HG03097 (cell line): ENCODE measurements around the gene UMPS.
"Not testable (repeated sequence)": the region's sequence is repeated elsewhere in the genome, so short reads cannot be mapped to it uniquely, and the experiment has no call there.

ENCODE experiments used
- ATAC-seq: cut with Tn5 transposase; IDR thresholded peaks from one replicate; pipeline ENCODE4 v1.9.1; 2021; ENCODE audit not compliant: unreplicated experiment, low FRiP score

The UMPS gene

DNA sequence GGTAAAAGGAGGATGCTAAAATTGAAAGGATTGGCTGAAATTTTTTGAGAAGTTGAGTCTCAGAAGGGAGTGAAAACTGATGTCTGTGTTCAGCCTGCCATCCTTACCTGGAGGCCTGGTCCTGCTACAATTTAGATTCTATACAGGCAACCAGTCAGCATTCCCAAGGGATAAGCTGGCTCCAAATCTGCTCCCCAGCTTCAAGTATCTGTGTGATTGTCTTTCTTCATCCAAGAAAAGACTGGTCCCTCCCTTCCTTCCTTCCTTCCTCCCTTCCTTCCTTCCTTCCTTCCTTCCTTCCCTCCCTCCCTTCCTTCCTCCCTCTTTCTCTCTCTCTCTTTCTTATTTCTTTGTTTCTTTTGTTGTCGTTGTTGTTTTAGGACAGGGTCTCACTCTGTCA lies 24.7 kb upstream of the UMPS start:
- ATAC-seq, result no peak

DNA sequence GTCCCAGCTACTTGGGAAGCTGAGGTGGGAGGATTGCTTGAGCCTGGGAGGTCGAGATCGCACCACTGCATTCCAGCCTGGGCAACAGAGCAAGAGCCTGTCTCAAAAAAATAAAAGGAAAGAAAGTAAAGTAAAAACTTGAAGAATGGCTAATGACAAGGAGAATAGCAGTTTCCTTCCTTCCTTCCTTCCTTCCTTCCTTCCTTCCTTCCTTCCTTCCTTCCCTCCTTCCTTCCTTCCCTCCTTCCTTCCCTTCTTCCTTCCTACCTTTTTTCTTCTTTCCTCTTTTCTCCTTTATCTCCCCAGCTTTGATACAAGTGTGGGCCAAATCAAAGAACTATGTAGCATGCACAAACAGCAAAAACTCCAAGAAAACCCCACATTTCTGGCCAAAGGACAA lies 23.0 kb upstream of the UMPS start:
- not testable (repeated sequence) for ATAC-seq

DNA sequence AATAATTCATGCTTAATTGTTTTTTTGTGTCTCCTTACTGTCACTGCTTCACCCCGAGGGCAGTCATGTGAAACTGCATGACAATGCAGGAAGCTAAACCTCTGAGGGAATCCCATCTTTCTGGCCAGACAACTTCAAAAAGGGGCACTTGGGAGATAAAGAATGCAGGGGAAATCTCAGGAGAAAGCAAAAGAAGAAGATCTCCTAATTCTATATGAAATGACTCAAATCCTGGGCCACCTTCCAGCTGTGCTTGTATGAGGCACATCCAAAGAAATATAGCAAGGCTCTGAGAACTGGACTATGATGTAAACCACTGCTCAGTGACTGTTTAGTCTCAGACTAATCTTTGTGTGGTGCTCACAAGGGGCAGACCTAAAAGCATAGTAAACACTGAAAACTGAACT lies 22.6 kb upstream of the UMPS start:
- no peak for ATAC-seq

DNA sequence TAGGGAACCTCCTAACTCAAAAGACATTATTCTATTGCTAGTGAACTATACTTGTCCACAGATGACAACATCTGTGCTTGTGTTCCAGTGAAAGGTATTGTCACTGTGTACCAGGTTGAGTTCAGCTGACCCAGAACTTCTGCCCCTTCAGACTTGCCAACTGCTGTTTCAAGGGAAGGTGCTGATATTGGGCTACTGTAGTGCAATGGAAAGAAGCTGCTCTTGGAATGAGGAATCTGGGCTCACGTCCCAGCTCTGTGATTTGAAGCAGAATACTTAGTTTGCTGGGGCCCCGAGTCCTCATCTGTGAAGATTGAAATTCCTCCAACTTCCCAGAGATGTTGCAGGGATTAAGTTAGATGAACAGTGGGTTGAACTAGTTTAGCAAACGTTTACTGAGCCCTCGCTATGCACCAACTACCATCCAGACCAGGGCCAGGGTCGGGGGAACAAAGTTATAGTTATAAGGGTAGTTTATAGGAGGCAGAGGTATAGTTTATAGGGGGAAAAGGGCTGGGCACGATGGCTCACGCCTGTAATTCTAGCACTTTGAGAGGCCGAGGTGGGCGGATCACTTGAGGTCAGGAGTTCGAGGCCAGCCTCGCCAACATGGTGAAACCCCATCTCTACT lies 15.9 kb upstream of the UMPS start:
- no peak for ATAC-seq

DNA sequence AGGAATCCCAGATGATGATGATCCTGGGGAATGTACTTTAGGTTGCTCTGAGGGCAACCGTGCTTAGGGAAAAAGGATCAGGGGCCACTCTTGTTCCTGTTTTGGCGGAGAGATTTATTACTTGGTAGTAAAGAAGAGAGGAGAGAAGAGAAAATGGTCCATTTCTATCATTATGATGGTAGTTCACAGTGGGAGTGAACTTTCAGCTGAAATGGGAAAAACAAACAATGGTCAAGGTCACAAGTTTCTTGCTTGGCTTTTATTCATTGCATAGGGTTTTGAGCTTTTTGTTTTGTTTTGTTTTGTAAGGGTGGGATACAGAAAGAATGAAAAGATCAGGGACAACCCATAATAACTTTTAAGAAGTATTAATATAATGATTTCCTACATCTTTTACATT lies 7.7 kb upstream of the UMPS start:
- ATAC-seq, result no peak

DNA sequence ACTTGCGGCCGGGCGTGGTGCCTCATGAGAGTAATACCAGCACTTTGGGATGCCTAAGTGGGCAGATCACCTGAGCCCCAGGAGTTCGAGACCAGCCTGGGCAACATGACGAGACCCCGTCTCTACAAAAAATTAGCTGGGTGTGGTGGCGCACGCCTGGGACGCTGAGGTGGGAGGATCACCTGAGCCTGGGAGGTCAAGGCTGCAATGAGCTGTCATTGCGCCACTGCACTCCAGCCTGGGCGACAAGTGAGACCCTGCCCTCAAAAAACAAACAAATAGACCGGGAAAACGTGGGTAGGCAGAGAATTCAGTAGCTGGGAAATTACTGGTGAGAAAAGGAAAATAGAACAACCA lies 667 bp downstream of the UMPS start:
- ATAC-seq, result no peak

DNA sequence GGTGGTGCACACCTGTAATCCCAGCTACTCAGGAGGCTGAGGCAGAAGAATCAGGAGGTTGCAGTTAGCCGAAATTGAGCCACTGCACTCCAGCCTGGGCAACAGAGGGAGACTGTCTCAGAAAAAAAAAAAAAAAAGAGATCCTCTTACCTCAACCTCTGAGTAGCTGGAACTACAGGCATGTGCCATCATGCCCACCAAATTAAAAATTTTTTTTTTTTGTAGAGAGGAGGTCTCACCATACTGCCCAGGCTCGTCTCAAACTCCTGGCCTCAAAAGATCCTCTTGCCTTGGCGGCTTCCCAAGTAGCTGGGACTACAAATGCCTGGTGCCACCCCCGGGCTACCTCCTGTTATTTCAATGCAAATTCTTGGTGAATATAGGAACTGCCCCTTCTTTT lies 1.5 kb downstream of the UMPS start:
- ATAC-seq, result no peak

DNA sequence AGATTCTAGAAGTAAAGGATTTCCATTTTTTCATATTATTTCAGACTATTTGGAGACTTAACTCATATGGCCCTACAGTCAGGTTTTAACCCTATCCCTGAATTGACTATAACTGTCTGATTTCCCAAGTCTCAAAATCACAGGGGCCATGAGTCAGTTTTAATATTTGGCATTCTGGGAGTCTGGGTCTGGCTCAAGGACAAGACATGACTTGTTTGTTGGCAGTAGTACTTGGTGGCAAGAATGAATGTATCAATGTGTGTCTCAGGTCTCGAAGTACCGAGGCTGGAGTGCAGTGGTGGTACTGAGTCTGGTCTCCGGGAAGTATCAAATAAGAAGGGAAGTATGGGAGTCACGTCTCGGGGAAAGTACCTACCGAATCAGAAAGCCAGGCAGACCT lies 10.8 kb downstream of the UMPS start:
- ATAC-seq, result no peak

DNA sequence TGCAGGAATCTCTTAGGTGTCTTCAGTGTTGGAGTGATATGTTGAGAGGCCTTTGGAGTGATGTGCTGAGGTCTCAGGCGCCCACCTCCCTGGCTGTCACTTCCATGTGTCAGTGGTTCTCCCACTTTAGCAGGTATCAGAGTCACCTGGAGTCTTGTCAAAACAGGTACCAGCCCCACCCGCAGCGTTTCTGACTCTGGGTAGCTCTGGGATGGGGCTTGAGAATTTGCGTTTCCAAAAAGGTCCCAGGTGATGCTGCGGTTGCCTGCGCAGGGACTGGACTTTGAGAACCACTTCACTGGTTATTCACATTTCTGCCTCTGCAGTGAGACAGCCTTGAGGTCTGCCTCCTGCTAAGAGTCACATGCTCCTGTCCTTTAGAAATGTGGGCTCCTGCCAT lies 15.5 kb downstream of the UMPS start:
- ATAC-seq, result no peak

DNA sequence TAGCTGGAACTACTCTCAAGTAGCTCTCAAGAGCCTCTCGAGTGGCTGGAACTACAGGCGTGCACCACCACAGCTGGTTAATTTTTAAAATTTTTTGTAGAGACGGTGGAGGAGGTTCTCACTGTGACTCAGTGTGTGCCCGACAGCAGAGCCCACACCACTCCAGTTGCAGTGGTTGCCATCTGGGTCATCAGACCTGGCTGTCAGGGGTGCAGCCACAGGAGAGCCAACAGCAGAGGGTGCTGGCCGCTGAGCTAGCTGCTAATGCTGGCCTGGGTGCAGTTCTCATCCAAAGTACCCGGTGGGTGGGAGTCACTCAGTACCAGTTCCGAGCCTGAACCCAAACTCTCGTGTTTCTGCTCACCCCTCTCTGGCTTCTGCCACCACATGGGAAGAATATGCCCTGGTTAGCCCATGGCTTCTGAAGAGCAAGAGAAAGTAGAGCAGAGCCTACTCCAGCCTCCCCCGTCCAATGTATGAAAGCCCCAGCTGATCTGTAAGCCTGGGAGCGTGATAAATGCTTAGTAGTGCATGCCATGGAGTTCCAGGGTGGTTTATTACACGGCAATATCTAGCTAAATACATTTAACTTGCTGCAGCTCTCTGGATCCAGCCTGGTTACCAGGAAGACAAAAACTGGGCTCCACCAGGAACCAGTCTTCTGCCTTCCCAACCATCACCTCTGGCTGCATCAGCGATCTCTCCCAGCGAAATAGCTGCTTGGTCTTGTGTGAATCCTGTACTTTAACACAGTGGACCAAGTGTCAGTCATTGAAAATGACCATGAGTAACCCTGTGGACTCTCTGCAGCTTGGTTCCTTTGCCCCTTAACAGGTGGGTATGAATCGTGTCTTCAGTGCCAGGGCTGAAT lies 17.1 kb downstream of the UMPS start:
- no peak for ATAC-seq

DNA sequence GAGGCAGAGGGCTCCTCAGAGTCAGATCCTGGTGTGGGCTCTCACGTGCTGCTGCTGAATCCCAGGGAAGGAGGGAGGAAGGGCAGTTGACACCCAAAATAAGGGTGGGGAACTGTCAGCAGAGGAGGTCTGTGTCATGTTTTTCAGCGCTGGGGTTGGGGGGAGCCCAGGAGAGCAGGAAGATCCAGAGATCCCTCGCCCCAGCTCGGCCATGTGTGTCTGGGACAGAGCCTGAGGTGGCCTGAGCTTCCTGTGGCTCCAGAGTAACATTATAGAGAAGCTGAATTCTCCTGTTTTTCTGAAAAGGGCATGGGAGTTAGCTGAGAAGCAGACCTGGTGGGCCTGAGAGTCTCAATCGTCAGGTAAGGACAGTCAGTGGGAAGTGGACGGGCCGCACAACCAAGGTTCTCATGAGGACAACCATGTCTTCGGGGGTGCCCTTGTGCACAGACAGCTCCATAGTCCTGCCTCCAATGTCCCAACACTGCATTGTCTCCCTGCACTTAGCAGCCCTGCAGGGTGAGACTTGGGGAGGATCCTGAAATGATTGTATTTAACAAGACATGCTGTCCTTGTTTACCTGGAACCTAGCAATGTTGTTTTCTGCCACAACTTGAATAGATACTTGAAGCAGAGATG lies 18.4 kb downstream of the UMPS start:
- no peak for ATAC-seq

DNA sequence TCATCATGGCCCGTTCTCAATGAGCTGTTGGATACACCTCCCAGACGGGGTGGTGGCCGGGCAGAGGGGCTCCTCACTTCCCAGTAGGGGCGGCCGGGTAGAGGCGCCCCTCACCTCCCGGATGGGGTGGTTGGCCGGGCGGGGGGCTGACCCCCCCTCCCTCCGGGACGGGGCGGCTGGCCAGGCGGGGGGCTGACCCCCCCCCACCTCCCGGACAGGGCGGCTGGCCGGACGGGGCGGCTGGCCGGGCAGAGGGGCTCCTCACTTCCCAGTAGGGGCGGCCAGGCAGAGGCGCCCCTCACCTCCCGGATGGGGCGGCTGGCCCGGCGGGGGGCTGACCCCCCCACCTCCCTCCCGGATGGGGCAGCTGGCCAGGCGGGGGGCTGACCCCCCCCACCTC lies 19.6 kb downstream of the UMPS start:
- not testable (repeated sequence) for ATAC-seq

DNA sequence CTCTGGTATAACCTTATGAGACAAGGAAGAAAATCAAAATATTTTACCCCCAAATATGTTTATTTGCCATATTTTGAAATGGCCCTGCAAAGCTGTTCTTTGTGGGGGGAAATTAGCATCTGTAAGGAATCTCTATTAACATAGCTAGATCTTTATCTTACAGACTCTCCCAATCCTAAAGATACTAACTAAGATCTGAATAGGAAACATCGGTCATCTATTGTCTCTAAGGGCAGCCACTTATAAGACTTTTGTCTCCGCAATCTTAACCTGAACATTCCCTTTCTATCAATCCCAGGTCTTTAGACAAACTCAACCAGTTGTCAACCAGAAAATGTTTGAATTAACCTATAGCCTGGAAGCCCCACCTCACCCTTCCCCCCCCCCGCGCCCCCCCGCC lies 21.2 kb downstream of the UMPS start:
- no peak for ATAC-seq

DNA sequence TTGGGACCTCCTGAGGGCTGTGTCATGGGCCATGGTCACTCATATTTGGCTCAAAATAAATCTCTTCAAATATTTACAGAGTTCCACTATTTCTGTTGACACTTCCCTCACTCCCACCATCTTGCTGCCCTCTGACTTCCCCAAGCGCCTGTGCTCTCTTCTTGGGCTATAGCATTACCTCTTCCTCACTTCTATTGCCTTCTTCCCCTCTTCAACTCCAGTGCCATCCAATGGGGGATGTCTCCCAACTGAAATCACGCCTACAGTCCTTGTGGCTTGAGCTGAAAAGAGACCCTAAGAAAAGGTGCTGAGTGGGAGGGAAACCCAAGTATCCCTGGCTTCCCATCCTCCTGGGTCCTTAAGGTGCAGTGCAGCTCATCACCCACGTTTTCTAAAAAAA lies 21.8 kb downstream of the UMPS start:
- ATAC-seq, result no peak

DNA sequence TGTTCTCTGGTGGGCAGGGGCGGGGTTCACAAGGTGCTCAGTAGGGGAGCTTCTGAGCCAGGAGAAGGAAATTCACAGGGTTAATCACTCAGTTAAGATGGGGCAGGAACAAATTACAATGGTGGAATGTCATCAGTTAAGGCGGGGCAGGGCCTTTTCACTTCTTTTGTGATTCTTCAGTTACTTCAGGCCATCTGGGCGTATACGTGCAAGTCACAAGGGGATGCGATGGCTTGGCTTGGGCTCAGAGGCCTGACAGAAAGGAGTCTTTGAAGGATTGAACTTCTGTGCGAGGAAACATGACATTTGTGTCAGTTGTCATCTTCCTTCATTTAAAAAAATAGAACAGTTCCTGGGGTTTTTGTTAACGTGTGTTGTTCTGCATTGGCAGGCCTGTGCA lies 27.7 kb downstream of the UMPS start:
- ATAC-seq, result not testable (repeated sequence)

DNA sequence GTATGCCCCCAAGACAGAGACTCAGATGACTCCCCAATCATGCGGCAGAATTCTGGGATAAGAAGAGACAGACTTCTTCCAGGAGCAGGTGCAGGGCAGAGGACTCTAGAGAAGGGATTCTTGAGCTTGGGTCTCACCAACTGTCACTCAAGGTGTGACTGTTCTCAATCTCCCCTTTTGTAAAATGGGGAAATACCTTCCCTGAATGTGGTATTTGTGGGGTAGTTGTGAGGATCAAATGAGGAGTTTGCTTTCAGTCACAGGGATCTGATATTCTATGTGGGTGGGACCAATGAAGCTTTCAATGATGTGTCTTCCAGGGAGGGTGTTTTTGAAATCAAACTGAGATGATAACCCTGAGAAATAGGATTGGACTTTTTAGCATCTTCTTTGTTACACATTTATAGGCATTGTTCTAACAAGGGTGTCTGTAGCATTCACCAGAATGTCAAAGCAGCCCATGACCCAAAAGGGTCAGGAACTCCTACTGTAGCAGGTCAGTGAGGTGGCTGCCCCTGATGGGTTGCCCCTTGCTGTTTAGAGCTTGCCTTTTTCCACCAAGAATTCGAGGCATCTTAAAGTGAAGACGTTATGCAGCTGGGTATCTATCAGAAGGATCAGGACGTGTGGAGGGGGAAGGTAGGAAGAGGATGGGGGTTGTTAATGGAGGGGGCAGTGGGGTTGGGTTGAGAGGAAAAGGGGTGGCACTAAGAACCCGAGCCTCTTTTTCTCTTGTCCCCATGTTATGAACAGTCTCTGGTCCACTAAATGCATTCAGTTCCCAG lies 28.8 kb downstream of the UMPS start:
- ATAC-seq, result no peak

DNA sequence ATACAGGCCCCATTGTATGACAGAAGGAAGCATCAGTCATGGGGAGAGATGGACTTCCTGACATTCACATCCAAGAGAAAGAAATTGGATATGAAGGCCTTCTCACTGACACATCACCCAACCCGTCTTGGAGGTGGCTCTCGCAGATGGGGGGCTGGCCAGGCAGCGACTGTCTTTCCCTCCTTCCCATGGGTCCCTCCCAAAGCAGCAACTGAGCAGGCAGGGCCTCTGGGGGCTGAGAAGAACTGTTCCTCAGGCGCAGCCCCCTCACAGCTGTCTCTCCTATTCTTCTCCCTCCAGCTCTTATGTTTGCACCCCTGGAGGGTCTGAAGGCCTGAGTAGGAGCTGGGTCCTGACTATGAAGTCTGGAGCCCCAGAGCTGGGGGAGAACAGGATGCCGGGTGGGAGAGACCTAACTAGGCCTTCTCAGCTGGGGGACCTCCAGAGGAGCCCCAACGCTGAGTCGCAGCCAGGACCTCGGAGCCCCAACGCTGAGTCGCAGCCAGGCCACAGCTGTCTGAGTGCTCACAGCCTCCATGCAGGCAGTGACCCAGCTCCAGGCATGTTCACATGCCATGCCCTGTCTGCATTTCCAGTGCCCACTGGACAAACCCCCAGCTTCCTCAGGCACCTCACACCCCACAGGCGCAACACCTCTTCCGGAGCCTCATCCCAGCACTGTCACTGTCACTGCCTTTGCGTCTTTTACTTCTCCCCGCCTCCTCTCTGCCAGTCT lies 29.6 kb downstream of the UMPS start:
- ATAC-seq, result no peak

DNA sequence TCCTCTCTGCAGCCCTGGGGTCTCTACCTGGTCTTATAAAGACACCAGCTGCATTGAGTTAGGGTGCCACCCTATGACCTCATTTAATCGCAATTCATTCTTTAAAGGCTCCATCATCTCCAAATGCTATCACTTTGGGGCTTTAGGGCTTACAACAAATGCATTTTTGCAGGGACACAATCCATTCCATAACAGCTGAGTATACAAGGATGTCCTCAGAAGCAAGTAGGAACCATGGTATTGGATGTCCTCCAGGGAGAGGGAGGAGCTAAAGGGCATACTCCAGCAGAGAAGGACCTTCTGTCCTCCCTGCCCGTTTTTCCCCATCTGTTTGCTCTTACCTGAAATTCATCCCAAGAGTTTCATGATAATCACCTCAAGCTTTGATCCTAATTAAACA lies 30.3 kb downstream of the UMPS start:
- no peak for ATAC-seq

DNA sequence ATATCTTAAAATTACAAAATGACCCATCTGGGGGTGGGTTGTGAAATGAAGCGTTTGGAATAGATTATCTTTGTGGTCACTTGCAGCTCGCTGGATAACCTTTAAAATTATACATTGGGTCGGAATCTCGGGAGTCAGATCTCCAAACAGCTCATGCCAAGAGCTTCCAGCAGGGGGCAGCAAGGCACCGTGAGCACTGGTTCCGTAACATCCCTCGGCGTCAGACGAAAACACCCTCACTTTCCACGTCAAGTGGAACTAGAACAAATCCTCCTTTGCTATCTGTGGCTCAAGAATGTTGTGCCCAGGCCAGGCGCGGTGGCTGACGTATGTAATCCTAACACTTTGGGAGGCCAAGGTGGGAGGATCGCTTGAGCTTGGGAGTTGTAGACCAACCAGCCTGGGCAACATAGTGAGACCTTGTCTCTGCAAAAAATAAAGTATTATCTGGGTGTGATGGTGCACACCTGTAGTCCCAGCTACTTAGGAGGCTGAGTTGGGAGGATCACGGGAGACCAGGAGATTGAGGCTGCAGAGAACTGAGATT lies 31.1 kb downstream of the UMPS start:
- no peak for ATAC-seq
